Left lung (tissue), 10 donors: ENCODE measurements around the gene SLC44A5. TPM values are rescaled to one million over a fixed set of nuclear protein-coding genes. Genes with fewer than 3 reads are reported as not detected.

Experiments used
- ATAC-seq: fragments of 200-7000 bp; cut with Tn5 transposase; one replicate; pipeline ENCODE4 v1.9.1; 2020; ENCODE audit warnings: moderate library complexity
- DNase-seq, 4 donors: peaks; one replicate each; pipeline ENCODE4 v3.0.0-alpha.2; 2013 to 2020
- H3K27ac ChIP-seq, 2 donors: fragments of 200-600 bp; sonication (generic) in 1 of 2; one replicate each; pipeline versions ENCODE4 v1.5.0 to v1.8.0; 2020 to 2021
- H3K27me3 ChIP-seq, 2 donors: fragments of 200-600 bp; sonication (generic) in 1 of 2; one replicate each; pipeline versions ENCODE4 v1.5.0 to v1.8.0; 2020 to 2021
- H3K36me3 ChIP-seq, 2 donors: fragments of 200-600 bp; sonication (generic) in 1 of 2; one replicate each; pipeline versions ENCODE4 v1.5.0 to v1.8.0; 2020 to 2021
- H3K4me1 ChIP-seq, 2 donors: fragments of 200-600 bp; one replicate each; pipeline ENCODE4 v1.8.0; 2021
- H3K4me3 ChIP-seq, 2 donors: fragments of 200-600 bp; sonication (generic) in 1 of 2; one replicate each; pipeline versions ENCODE4 v1.5.0 to v1.8.0; 2020 to 2021; ENCODE audit warnings: mild to moderate bottlenecking in 1 of 2
- H3K9me3 ChIP-seq, 2 donors: fragments of 200-600 bp; sonication (generic) in 1 of 2; one replicate each; pipeline versions ENCODE4 v1.5.0 to v1.8.0; 2020 to 2021
- CTCF ChIP-seq, 2 donors: fragments of 200-600 bp; sonication (generic) in 1 of 2; IDR thresholded peaks; one replicate each; pipeline versions ENCODE4 v1.5.0 to v1.8.0; 2021; ENCODE audit warnings: antibody characterized with exemption in 2 of 2
- intact Hi-C, 2 donors: fragments of 100-400 bp; cut with DNase I; formaldehyde crosslinking; loops; one replicate each; pipeline versions ENCODE4 v1.11.2 to v1.14.2; 2022
- polyA plus RNA-seq, 6 donors: library from polyadenylated mRNA; unstranded; fragments of 120-200 nt; gene quantifications; one replicate each; pipeline ENCODE4 v1.2.1, GENCODE V29; 2013; ENCODE audit not compliant: insufficient read length in 6 of 6
- total RNA-seq, 2 donors: library from RNA; stranded (reverse); fragmentation: NEBNext Ultra II Directional; extraction: Animal tissue kit (Norgen Biotek cat#: 25700); gene quantifications; one replicate each; pipeline ENCODE4 v1.2.1, GENCODE V29; 2021
- donor health status: DM: no; HTN: yes; CAD: no.
- donor health status: DM: no; HTN: no; CAD: no.

Gene SLC44A5
- total and polyA plus RNA-seq, 8 donors, result 0.09 to 6.4 (median 2.7) TPM

GRCh38 chr1:75345538-75346292, 265.2 kb downstream of the SLC44A5 start:
- TF ChIP-seq CTCF (IDR thresholded peaks at IDR 0.05), result no peak
- ATAC-seq (no peak), DNase-seq (no peak)
- Histone ChIP-seq H3K9me3 (peaks cover 0 to 8% of the 10 kb centered on the region in 2 donors), H3K4me1 (no peaks in the 10 kb centered on the region), H3K27ac (no peak overlapping the region), H3K4me3 (no peak overlapping the region), H3K27me3 (no peaks in the 10 kb centered on the region), H3K36me3 (no peaks in the 10 kb centered on the region)
- intact Hi-C loops, result no loop called here

GRCh38 chr1:75342786-75343185, 268.1 kb downstream of the SLC44A5 start:
- TF ChIP-seq CTCF (IDR thresholded peaks at IDR 0.05), result no peak
- Histone ChIP-seq H3K27ac (no peak overlapping the region), H3K27me3 (no peaks in the 10 kb centered on the region), H3K9me3 (no peaks in the 10 kb centered on the region), H3K4me1 (no peaks in the 10 kb centered on the region), H3K4me3 (no peak overlapping the region), H3K36me3 (no peaks in the 10 kb centered on the region)
- DNase-seq (no peak), ATAC-seq (no peak)
- intact Hi-C loops, result no loop called here

- no peaks in the 10 kb centered on the region for H3K36me3 ChIP-seq
- DNase-seq (no peak), ATAC-seq (no peak)
- intact Hi-C loops, result no loop called here
- no peaks in the 10 kb centered on the region for H3K27me3 ChIP-seq
- no peak overlapping the region for H3K27ac ChIP-seq
- H3K9me3 ChIP-seq, result no peaks in the 10 kb centered on the region
- no peaks in the 10 kb centered on the region for H3K4me1 ChIP-seq
- no peak for TF ChIP-seq CTCF (IDR thresholded peaks at IDR 0.05)
- no peak overlapping the region for H3K4me3 ChIP-seq
Measured at GRCh38 chr1:75341537-75341936, 269.4 kb downstream of the SLC44A5 start.

GRCh38 chr1:75338616-75339483, 272.1 kb downstream of the SLC44A5 start:
- no peak for TF ChIP-seq CTCF (IDR thresholded peaks at IDR 0.05)
- H3K4me1 ChIP-seq, result no peaks in the 10 kb centered on the region
- DNase-seq, result peak in 1 of 4 donors; percentile 11
- H3K27ac ChIP-seq, result no peak overlapping the region
- no peak for ATAC-seq
- no peaks in the 10 kb centered on the region for H3K9me3 ChIP-seq
- no peak overlapping the region for H3K4me3 ChIP-seq
- intact Hi-C loops, result no loop called here
- H3K36me3 ChIP-seq, result no peaks in the 10 kb centered on the region
- H3K27me3 ChIP-seq, result no peaks in the 10 kb centered on the region

- DNase-seq, result no peak
- no peaks in the 10 kb centered on the region for H3K27me3 ChIP-seq
- H3K27ac ChIP-seq, result no peak overlapping the region
- H3K9me3 ChIP-seq, result no peaks in the 10 kb centered on the region
- no peaks in the 10 kb centered on the region for H3K4me1 ChIP-seq
- no peaks in the 10 kb centered on the region for H3K36me3 ChIP-seq
- TF ChIP-seq CTCF (IDR thresholded peaks at IDR 0.05), result no peak
- no peak for ATAC-seq
- intact Hi-C loops, result no loop called here
- H3K4me3 ChIP-seq, result no peak overlapping the region
Measured at GRCh38 chr1:75334876-75335389, 276.0 kb downstream of the SLC44A5 start.
